Inferior parietal cortex (tissue), 1 donor: ENCODE data around the gene NT5M.
A peak's percentile ranks its signal among the peaks of the same experiment; 100 is the strongest.
"Not testable (repeated sequence)": the region's sequence is repeated elsewhere in the genome, so short reads cannot be mapped to it uniquely, and the experiment has no call there.

ENCODE experiments used
- DNase-seq: peaks from one replicate; pipeline ENCODE4 v3.0.0-alpha.2; 2016; ENCODE audit errors: extremely low spot score

NT5M gene

GRCh38 chr17:17377071-17377967 is 74.1 kb downstream of the NT5M start:
- DNase-seq, result no peak

- peak; percentile 67 for DNase-seq
These were observed 76.2 kb downstream of the NT5M start for GRCh38 chr17:17379197-17379991.

- DNase-seq, result no peak
These were observed 77.2 kb downstream of the NT5M start for GRCh38 chr17:17380145-17380925.

- peak; percentile 31 for DNase-seq
These were observed 78.4 kb downstream of the NT5M start for GRCh38 chr17:17381446-17382064.

- DNase-seq, result no peak
These were observed 78.9 kb downstream of the NT5M start for GRCh38 chr17:17382065-17382459.

GRCh38 chr17:17382971-17383370 is 79.8 kb downstream of the NT5M start:
- no peak for DNase-seq

GRCh38 chr17:17383431-17384290 is 80.5 kb downstream of the NT5M start:
- DNase-seq, result not testable (repeated sequence)

- DNase-seq, result no peak
These were observed 81.1 kb downstream of the NT5M start for GRCh38 chr17:17384291-17384615.

- no peak for DNase-seq
These were observed 81.8 kb downstream of the NT5M start for GRCh38 chr17:17384961-17385360.

- peak; percentile 39 for DNase-seq
These were observed 82.3 kb downstream of the NT5M start for GRCh38 chr17:17385491-17385890.

- DNase-seq, result no peak
These were observed 83.1 kb downstream of the NT5M start for GRCh38 chr17:17386094-17386800.

- DNase-seq, result no peak
These were observed 83.9 kb downstream of the NT5M start for GRCh38 chr17:17387017-17387497.

- DNase-seq, result no peak
These were observed 84.6 kb downstream of the NT5M start for GRCh38 chr17:17387498-17388362.

GRCh38 chr17:17388657-17389496 is 85.7 kb downstream of the NT5M start:
- DNase-seq, result no peak

GRCh38 chr17:17391668-17392370 is 88.6 kb downstream of the NT5M start:
- no peak for DNase-seq

- DNase-seq, result no peak
These were observed 90.8 kb downstream of the NT5M start for GRCh38 chr17:17393976-17394375.

GRCh38 chr17:17394494-17394893 is 91.3 kb downstream of the NT5M start:
- no peak for DNase-seq
